GM21529 (cell line): ENCODE measurements around the gene ADPRHL1.

Experiments
- ATAC-seq: cut with Tn5 transposase; IDR thresholded peaks from one replicate; pipeline ENCODE4 v1.9.1; 2021; ENCODE audit not compliant: unreplicated experiment

The ADPRHL1 gene

GRCh38 chr13:113433391-113433916, 19.8 kb downstream of the ADPRHL1 start:
- no peak for ATAC-seq

GRCh38 chr13:113432506-113433270, 20.6 kb downstream of the ADPRHL1 start:
- ATAC-seq, result no peak

GRCh38 chr13:113431171-113431570, 22.1 kb downstream of the ADPRHL1 start:
- no peak for ATAC-seq

DNA sequence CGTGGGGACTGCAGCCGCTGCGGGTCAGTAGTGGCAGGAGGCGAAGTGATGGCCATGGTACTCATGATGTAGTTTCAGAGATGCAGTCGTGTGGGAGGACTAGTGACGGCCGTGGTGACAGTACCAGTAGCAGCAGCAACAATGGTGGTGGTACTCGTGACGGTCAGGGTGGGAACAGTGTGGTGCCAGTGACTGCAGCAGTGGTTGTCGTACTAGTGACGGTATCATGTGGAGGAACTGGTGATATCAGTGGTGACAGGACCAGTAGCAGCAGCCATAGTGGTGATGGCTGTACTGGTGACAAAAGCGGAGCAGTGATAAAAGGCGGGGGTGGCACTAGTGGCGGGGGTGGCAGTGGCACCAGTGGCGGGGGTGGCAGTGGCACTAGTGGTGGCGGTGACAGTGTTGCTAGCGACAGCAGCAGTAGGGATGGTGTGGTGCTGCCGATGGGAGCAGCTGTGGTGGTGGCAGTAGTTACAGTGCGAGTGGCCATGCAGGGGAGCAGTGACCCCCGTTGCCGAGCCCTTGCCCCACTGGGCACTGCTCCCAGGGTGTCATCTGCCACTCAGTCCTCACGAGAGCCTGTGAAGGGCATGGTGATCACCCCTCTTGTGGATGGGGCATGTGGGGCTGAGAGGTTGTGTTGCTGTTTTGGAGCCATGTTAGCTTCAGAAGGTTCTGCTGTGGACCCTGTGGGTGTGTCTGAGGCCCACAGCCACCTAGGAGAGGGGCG, 22.7 kb downstream of the ADPRHL1 start:
- no peak for ATAC-seq

DNA sequence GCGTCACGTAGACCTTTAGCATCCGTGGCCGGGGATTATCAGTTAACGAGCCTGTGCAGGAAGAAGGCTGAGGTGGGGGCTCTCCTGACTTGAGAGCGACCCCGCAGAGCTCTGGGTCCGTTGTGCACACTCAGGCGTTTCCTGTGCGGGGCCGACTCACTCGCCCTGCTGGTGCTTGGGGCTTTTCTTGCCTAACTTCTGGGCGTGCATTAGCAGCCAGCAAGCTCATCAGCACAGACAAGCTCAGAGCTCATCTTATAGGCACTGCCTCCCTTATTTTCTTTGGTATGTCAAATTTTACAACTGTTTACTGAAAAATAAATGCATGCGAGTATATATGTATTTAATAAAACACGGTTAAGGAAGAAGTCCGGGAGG, 23.7 kb downstream of the ADPRHL1 start:
- no peak for ATAC-seq

DNA sequence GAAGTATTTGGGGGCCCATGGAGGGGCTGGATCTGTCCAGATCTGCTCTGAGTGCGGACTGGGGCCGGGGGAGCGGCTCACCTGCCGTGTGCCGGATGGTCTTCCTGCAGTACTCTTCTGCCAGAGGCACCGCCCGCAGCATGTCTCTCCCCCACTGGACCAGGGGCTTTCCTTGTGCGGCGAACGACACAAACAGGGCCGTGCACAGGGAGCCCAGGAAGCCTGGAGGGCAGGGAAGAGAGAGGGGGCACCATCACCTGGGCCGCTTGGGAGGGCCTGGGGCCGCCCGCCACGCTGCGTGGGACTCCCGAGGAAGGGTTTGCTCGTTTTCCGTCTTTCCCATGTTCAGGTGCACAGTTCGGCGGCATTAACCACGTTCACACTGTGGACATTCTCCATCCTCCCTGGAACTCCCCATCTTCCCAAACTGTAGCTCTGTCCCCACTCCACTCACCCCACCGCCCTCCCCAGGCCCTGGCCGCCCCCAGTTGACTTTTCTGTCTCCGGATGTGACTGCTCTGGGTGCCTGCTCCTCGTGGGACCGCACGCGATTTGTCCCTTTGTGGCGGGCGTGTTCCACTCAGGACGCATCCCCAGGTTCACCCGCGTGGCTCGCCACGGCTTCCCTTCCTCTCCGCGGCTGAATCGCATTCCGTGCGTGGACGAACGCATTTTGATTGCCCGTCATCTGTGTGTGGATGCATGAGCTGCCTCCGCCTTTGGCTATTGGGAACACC, 24.2 kb downstream of the ADPRHL1 start:
- no peak for ATAC-seq

DNA sequence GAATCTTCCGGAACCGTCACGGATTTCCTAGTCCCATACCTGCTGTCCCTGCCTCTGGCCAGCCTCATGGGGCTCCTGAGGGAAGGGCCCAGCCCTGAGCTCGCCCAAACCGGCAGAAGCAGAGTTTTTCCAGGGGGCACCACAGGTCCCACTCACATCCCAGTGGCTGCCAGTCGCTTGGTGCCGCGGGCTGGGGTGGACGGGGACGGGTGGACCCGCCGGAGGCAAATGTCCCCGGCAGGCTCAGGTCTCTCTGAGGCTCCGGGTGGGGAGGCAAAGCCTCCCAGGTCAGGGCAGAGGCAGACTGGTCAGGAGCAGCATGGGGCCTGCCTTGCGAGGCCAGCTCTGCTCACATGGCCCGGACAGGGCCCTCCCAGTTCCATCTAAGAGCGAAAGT, 24.8 kb downstream of the ADPRHL1 start:
- no peak for ATAC-seq

DNA sequence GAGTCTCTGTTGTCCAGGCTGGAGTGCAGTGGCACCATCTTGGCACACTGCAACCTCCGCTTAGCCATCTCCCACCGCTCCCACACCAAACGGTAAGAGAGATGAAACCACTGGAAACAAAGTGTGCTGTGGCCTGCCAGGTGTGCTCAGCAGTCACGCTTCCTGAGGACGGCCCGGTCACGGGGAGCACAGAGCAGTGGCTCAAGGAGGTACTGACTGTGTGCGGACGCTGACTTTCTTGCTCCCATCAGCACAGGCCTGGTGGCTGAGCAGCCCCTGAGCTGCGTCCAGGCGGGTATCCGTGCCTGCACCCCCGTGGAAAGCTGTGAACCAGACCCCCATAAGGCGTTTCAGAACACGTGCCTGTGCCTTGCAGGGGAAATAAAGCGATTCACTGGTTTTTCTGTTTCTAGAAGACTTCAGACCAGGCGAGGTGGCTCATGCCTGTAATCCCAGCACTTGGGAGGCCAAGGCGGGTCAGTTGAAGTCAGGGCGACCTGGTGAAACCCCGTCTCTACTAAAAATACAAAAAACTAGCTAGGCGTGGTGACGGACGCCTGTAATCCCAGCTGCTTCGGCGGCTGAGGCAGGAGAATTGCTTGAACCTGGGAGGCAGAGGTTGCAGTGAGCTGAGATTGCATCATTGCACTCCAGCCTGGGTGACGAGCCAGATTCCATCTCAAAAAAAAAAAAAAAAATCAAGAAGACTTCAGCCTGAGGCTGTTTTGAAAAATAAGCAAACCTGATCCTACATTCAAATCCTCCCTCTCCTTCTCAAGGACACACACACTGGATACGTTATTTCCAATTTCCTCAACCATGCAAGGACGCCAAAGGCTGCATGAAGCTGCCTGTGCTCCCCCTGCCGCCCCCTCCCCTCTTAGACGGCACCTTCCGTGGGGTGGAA, 25.5 kb downstream of the ADPRHL1 start:
- no peak for ATAC-seq

DNA sequence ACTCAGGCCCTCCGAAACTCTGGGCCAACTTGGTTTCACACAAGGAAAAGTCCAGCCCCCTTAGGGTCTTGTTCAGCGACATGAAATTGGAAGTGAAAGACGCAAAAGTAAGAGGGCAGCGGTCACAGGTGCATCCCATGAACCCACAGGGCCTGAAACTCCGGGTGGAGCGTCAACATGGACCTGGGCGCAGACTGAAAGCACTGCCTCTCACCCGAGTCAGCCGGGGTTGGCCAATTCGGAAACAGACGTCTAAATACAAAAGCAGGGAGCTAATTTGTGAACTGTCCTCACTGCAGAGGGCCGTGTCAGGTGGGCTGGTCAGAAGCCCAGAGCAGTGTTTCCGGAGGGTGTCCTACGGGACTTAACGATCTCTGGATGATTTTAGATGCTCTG, 26.7 kb downstream of the ADPRHL1 start:
- ATAC-seq, result no peak

GRCh38 chr13:113425941-113426590, 27.2 kb downstream of the ADPRHL1 start:
- ATAC-seq, result no peak

DNA sequence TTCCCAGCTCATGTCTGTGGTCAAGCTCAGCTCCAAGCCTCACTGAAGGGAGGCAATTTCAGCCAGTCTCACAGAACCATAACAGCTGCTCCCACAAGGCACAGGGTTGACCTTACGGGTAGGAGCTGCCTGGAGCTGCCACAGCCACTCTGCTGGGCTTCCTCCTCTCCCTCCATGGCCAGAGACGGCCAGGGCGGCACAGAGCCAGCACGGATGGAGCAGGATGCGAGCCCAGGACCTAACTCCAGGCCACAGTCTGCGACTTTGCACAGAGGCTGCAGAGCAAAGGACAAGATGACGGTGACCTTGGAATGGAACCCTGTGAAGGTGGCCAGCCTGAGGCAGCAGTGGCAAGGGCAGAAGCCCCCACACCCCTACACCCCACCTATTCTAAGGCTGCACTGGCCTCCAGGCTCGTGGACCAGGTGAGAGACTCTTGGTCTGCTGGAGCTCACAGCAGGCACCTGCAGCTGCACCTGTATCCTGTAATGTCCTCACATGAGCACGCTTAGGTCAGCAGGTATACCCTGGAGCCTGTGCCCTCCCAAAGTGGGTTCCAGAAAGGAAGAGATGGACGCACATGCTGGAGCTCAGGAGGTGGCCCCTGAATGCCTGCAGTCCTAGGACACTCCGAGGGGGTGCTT, 29.6 kb downstream of the ADPRHL1 start:
- ATAC-seq, result no peak

- ATAC-seq, result no peak
These were observed 30.3 kb downstream of the ADPRHL1 start for GRCh38 chr13:113422807-113423519.

DNA sequence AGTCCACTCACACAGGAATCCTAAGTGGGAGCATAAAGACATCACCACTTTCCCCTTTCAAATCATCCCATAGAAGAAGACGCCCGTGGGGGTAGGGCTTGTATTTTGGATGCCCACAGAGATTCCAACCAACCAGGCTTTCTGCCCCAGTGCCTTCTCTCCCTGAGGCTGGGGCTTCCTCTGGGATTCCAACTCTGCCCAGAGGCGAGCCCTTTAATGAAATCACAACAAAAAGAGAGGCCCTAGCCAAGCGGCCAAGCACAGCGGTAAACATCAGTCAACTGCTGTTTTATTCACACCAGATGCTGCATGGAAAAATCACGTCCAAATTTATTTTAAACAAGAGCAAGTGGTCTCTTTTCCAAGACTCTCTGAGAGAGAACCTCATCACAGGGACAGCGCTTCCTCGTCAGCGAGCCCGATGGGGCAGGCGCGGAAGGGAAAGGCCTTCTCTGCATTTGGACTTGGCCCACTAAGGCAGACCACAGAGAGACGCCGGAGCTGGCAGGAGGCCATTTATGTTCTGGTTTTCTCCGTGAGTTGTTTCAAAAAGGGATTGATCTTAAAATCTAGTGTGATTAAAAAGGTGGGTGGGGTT, 31.5 kb downstream of the ADPRHL1 start:
- ATAC-seq, result no peak

DNA sequence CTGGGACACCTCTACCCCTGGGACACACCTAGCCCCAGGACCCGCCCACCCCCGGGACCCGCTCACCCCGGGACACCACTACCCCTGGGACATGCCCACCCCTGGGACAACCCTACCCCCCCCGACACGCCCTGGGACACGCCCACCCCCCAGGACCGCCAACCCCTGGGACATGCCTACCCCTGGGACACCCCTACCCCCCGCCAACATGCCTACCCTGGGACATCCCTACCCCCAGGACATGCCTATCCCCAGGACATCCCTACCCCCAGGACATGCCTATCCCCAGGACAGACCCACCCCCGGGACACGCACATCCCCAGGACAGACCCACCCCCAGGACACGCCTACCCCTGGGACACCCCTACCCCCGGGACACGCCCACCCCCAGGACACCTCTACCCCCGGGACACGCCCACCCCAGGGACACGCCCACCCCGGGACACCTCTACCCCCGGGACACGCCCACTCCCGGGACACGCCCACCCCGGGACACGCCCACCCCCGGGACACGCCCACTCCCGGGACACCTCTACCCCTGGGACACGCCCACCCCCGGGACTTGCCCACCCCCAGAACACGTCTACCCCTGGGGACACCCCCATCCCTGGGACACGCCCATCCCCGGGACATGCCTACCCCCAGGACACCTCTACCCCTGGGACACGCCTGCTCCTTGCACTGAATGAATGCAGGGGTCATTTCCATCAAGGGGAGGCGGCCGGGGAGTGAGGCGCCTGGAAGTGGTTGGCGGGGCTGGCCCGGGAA, 32.3 kb downstream of the ADPRHL1 start:
- no peak for ATAC-seq

DNA sequence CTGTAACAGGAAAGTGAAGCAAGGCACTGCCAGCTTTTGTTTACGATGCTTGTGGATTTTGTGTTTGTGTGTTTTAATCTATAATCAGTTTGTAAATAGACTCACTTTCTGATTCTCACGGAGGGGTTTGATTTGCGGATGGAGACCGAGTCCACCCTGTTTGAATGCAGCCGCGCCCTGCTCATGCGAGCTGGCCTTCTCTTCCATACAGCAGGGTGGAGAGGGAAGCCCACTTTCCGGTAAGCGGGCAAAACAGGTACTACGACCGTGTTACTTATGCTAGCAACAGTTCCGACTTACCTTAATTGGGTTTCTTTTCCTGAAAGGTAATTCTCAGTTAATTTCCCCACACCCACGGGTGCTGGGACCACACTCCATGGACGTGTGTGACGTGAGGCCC, 33.1 kb downstream of the ADPRHL1 start:
- ATAC-seq, result no peak

- no peak for ATAC-seq
These were observed 33.6 kb downstream of the ADPRHL1 start for GRCh38 chr13:113419531-113420193.

DNA sequence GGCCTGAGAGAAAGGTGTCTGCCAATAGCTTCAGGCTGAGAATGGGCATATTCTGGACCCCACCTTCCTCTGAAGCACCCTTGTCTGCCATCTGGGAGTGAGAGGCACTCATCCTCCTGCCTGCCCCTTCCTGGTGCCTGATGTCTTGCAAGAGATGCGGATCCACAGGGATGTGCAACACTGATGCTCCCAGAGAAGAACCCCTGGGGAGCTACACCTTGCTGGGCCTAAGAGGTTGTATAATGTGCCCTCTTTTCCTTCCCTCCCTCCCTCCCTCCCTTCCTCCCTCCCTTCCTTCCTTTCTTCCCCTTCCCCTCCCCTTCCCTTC, 34.6 kb downstream of the ADPRHL1 start:
- ATAC-seq, result no peak
